Transverse colon (tissue), 4 donors: Measurements from ENCODE around the gene SPATA31E1. TPM values are rescaled to one million over a fixed set of nuclear protein-coding genes. Genes with fewer than 3 reads are reported as not detected.

ENCODE experiments used
- DNase-seq: peaks from one replicate; pipeline ENCODE4 v3.0.0-alpha.2; 2019
- H3K27ac ChIP-seq, 4 donors: fragments of 200-600 bp; sonication (generic); 2 replicates each; pipeline ENCODE4 v1.5.1; 2016 to 2018; ENCODE audit warnings: inconsistent platforms in 4 of 4
- H3K27me3 ChIP-seq: fragments of 200-600 bp; sonication (generic); 2 replicates; pipeline ENCODE4 v1.5.1; 2017; ENCODE audit warnings: inconsistent platforms
- H3K36me3 ChIP-seq, 4 donors: fragments of 200-600 bp; sonication (generic); 2 replicates each; pipeline ENCODE4 v1.5.1; 2017 to 2019; ENCODE audit warnings: inconsistent platforms in 4 of 4
- H3K4me1 ChIP-seq, 4 donors: fragments of 200-600 bp; sonication (generic); 2 replicates each; pipeline ENCODE4 v1.5.1; 2017 to 2020; ENCODE audit warnings: inconsistent platforms in 4 of 4
- H3K4me3 ChIP-seq, 4 donors: fragments of 200-600 bp; sonication (generic); 1 replicate in 1 of 4; 2 replicates in 3 of 4; pipeline versions ENCODE4 v1.5.1 to v1.6.1; 2017 to 2019; ENCODE audit warnings: inconsistent platforms in 4 of 4
- H3K9me3 ChIP-seq, 2 donors: fragments of 200-600 bp; sonication (generic); 2 replicates each; pipeline ENCODE4 v1.5.1; 2017 to 2019; ENCODE audit warnings: inconsistent platforms in 2 of 2
- CTCF ChIP-seq, 5 experiments: fragments of 200-600 bp in 3 of 5; fragments of 450-650 bp in 2 of 5; sonication (generic) in 3 of 5; IDR thresholded peaks; 1 replicate in 2 of 5; 2 replicates in 3 of 5; pipeline ENCODE4 v1.5.1; 2016 to 2017; ENCODE audit warnings: antibody characterized with exemption in 5 of 5, inconsistent platforms in 3 of 5, mild to moderate bottlenecking in 2 of 5, moderate library complexity in 1 of 5
- EP300 ChIP-seq: sonication (generic); formaldehyde crosslinking; IDR thresholded peaks from one replicate; pipeline ENCODE4 v1.6.1; 2017; ENCODE audit warnings: antibody characterized with exemption, low read depth
- POLR2A ChIP-seq: fragments of 450-650 bp; IDR thresholded peaks from one replicate; pipeline ENCODE4 v1.6.1; 2016; ENCODE audit warnings: antibody characterized with exemption, mild to moderate bottlenecking, moderate library complexity
- POLR2AphosphoS5 ChIP-seq, 3 donors: sonication (generic); formaldehyde crosslinking; IDR thresholded peaks; one replicate each; pipeline ENCODE4 v1.6.1; 2016; ENCODE audit warnings: antibody characterized with exemption in 3 of 3
- WGBS, 2 donors: methylation state at CpG; one replicate each; pipeline ENCODE4 v1.1.5; 2018; ENCODE audit warnings: low coverage in 1 of 2; 5-methylcytosine and 5-hydroxymethylcytosine counted together
- in situ Hi-C, 4 donors: fragments of 200-750 bp; cut with MboI; loops; one replicate each; pipeline versions ENCODE4 v1.15.0 to v1.15.1; 2017; ENCODE audit warnings: low sequenced_read_pairs in 3 of 4, low pct_ligation_motif_present in 1 of 4, low pct_unique_long_range_greater_than_20kb in 1 of 4
- intact Hi-C: fragments of 100-400 bp; cut with DNase I; formaldehyde crosslinking; loops from one replicate; pipeline ENCODE4 v1.15.1; 2023; ENCODE audit warnings: low total_unique reads
- total RNA-seq, 4 donors: library from RNA; depleted of rRNA; stranded (reverse); fragments of >200 nt; gene quantifications; one replicate each; pipeline ENCODE4 v1.1.0, GENCODE V29; 2016

SPATA31E1 gene
- total RNA-seq, 4 donors from 2014 or later, result not detected

GRCh38 chr9:87880116-87880515 lies 2.6 kb upstream of the SPATA31E1 start:
- Histone ChIP-seq H3K4me1 (peaks cover 0 to 17% (median 7%) of the 10 kb centered on the region in 4 donors), H3K27me3 (no peaks in the 10 kb centered on the region), H3K36me3 (no peaks in the 10 kb centered on the region), H3K9me3 (no peaks in the 10 kb centered on the region), H3K4me3 (no peak overlapping the region), H3K27ac (no peak overlapping the region)
- TF ChIP-seq CTCF (IDR thresholded peaks at IDR 0.05) (no peak), POLR2A (no peak), EP300 (no peak), POLR2AphosphoS5 (IDR thresholded peaks at IDR 0.05) (no peak)
- no peak for DNase-seq
- 64 to 71% methylated on average over 8 of the region's 8 CpGs for WGBS, 2 donors
- intact Hi-C loops, result no loop called here
- in situ Hi-C loops, result no loop called here

- Histone ChIP-seq H3K27me3 (no peaks in the 10 kb centered on the region), H3K36me3 (no peaks in the 10 kb centered on the region), H3K9me3 (no peaks in the 10 kb centered on the region), H3K4me1 (peaks cover 0 to 15% (median 7%) of the 10 kb centered on the region in 4 donors), H3K4me3 (no peak overlapping the region), H3K27ac (no peak overlapping the region)
- 80% methylated on average over 6 of the region's 6 CpGs; no CpG with 5 or more reads in 1 of the 2 donors for WGBS, 2 donors
- no peak for DNase-seq
- in situ Hi-C loops (no loop called here), intact Hi-C loops (no loop called here)
- TF ChIP-seq POLR2AphosphoS5 (IDR thresholded peaks at IDR 0.05), result no peak
- TF ChIP-seq POLR2A, result no peak
Observed at GRCh38 chr9:87880683-87881082, 2.0 kb upstream of the SPATA31E1 start.

GRCh38 chr9:87883274-87883673 lies 597 bp downstream of the SPATA31E1 start:
- H3K4me1 ChIP-seq, result peaks cover 0 to 13% (median 4%) of the 10 kb centered on the region in 4 donors
- no peaks in the 10 kb centered on the region for H3K9me3 ChIP-seq
- H3K27ac ChIP-seq, result no peak overlapping the region
- H3K27me3 ChIP-seq, result no peaks in the 10 kb centered on the region
- no peaks in the 10 kb centered on the region for H3K36me3 ChIP-seq
- in situ Hi-C loops (no loop called here), intact Hi-C loops (no loop called here)
- DNase-seq, result no peak
- TF ChIP-seq EP300 (no peak), CTCF (IDR thresholded peaks at IDR 0.05) (no peak), POLR2AphosphoS5 (IDR thresholded peaks at IDR 0.05) (no peak), POLR2A (no peak)
- no peak overlapping the region for H3K4me3 ChIP-seq
- WGBS, 2 donors, result 80% methylated on average over 6 of the region's 6 CpGs; no CpG with 5 or more reads in 1 of the 2 donors

- TF ChIP-seq POLR2A, result no peak
- TF ChIP-seq EP300, result no peak
- TF ChIP-seq CTCF (IDR thresholded peaks at IDR 0.05), result no peak
- TF ChIP-seq POLR2AphosphoS5 (IDR thresholded peaks at IDR 0.05), result no peak
- Histone ChIP-seq H3K27ac (no peak overlapping the region), H3K36me3 (no peaks in the 10 kb centered on the region), H3K9me3 (no peaks in the 10 kb centered on the region), H3K4me3 (no peak overlapping the region), H3K4me1 (peaks cover 0 to 9% (median 4%) of the 10 kb centered on the region in 4 donors), H3K27me3 (no peaks in the 10 kb centered on the region)
- DNase-seq, result no peak
- in situ Hi-C loops (no loop called here), intact Hi-C loops (no loop called here)
- 93% methylated on average over 6 of the region's 8 CpGs; no CpG with 5 or more reads in 1 of the 2 donors for WGBS, 2 donors
Observed at GRCh38 chr9:87883990-87884389, 1.3 kb downstream of the SPATA31E1 start.
